BJ (cell line): ENCODE measurements around the gene CHRND. TPM values are rescaled to one million over a fixed set of nuclear protein-coding genes. Genes with fewer than 3 reads are reported as not detected.

ENCODE experiments used
- CTCF ChIA-PET: fragments of 350-600 bp; formaldehyde crosslinking; extraction: SDS; loops from one replicate; lab custom pipeline; 2021; ENCODE audit warnings: antibody characterized with exemption, inconsistent platforms; lab: Yijun Ruan, JAX
- POLR2A ChIA-PET: fragments of 300-600 bp; sonication (Branson Sonifier 250); formaldehyde crosslinking; extraction: SDS; loops from one replicate; lab custom pipeline; 2021; ENCODE audit warnings: antibody characterized with exemption; lab: Charles Lee
- DNase-seq: peaks from one replicate; pipeline ENCODE4 v3.0.0-alpha.2; 2011; ENCODE audit warnings: low read depth
- H3K27me3 ChIP-seq: 2 replicates; pipeline ENCODE4 v1.6.0; 2011; ENCODE audit warnings: low read length; ENCODE audit not compliant: control insufficient read depth, insufficient read depth
- H3K36me3 ChIP-seq: 2 replicates; pipeline ENCODE4 v1.5.1; 2011; ENCODE audit warnings: low read length; ENCODE audit not compliant: control insufficient read depth, insufficient read depth
- H3K4me3 ChIP-seq: 2 replicates; pipeline ENCODE4 v1.5.1; 2011; ENCODE audit warnings: low read depth, mild to moderate bottlenecking, control low read depth, low read length
- CTCF ChIP-seq: IDR thresholded peaks from 2 replicates; pipeline ENCODE4 v1.5.1; 2011; ENCODE audit warnings: low read depth, mild to moderate bottlenecking, control low read depth, inconsistent platforms, low read length, moderate library complexity; ENCODE audit not compliant: insufficient read depth
- polyA plus RNA-seq: library from polyadenylated mRNA; depleted of rRNA; stranded (reverse); fragments of >200 nt; gene quantifications from 2 replicates; pipeline ENCODE4 v1.2.3, GENCODE V29; 2011

Gene CHRND
- polyA plus RNA-seq, 1 experiment: not detected

DNA sequence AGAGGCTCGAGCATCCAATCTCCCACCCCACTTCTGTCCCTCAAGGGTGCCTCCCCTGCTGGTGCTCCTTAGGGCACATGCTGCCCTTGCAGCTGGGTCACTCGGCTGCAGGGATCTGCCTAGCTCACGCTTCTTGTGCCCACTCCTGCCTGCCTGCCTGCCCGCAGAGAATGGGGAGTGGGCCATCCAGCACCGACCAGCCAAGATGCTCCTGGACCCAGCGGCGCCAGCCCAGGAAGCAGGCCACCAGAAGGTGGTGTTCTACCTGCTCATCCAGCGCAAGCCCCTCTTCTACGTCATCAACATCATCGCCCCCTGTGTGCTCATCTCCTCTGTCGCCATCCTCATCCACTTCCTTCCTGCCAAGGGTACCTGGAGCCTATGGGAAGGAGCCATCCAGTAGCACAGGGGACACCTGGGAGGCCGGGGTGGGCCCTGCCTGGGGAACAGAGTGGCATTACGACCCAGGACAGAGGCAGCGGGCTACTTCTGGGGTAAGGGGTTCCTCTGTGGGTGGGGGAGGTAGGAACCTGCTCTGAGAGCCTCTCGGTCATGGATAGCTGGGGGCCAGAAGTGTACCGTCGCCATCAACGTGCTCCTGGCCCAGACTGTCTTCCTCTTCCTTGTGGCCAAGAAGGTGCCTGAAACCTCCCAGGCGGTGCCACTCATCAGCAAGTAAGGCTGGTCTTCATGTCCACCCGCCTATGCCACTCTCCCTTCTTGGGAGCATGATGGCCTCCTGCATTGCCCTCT lies 16.9 kb downstream of the CHRND start:
- CTCF ChIA-PET: interaction anchor here (0.7 kb wide), 1 partner anchor 9 kb away, joined by 3 read pairs; no protein-coding TSS in a partner anchor
- no peak for DNase-seq
- TF ChIP-seq CTCF: no peak
- peaks cover 3% of the 10 kb centered on the region; the same call in 1 of the 2 replicates for H3K27me3 ChIP-seq
- POLR2A ChIA-PET: no interaction called here
- H3K4me3 ChIP-seq: no peak overlapping the region
- peaks cover 6% of the 10 kb centered on the region; the same call in 1 of the 2 replicates for H3K36me3 ChIP-seq

DNA sequence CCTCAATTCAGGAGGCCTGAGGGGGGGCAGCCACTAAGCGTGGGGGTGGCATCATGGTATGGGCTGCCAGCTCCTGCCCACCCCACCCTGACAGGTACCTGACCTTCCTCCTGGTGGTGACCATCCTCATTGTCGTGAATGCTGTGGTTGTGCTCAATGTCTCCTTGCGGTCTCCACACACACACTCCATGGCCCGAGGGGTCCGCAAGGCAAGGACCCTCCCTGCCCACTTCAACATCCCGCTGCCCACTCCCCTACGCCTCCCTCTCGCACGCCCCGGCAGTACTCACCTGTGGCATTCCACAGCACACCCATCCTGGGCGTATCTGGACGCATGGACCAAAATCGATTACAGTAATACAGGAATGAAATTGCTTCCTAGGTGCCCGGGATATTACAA lies 17.5 kb downstream of the CHRND start:
- H3K36me3 ChIP-seq: peaks cover 6% of the 10 kb centered on the region; the same call in 1 of the 2 replicates
- CTCF ChIA-PET: no interaction called here

GRCh38 chr2:232543928-232544631 lies 18.1 kb downstream of the CHRND start:
- peaks cover 6% of the 10 kb centered on the region; the same call in 1 of the 2 replicates for H3K36me3 ChIP-seq
- ChIA-PET CTCF (no interaction called here), POLR2A (no interaction called here)
- TF ChIP-seq CTCF: no peak
- 0 out of 2 replicates have a peak, but pooled peaks cover 3% of the 10 kb centered on the region for H3K27me3 ChIP-seq
- DNase-seq: no peak
- H3K4me3 ChIP-seq: no peak overlapping the region

More for the DNA sequence above, 17.5 kb downstream of the CHRND start:
- POLR2A ChIA-PET: no interaction called here
- Histone ChIP-seq H3K4me3 (no peak overlapping the region), H3K27me3 (0 out of 2 replicates have a peak, but pooled peaks cover 3% of the 10 kb centered on the region)
- no peak for DNase-seq
- TF ChIP-seq CTCF: no peak

- peaks cover 6% of the 10 kb centered on the region; the same call in 1 of the 2 replicates for H3K36me3 ChIP-seq
- POLR2A ChIA-PET: no interaction called here
- CTCF ChIA-PET: no interaction called here
- DNase-seq: no peak
- no peak for TF ChIP-seq CTCF
- H3K4me3 ChIP-seq: no peak overlapping the region
- 0 out of 2 replicates have a peak, but pooled peaks cover 1% of the 10 kb centered on the region for H3K27me3 ChIP-seq
These were observed 18.7 kb downstream of the CHRND start for GRCh38 chr2:232544674-232545073.
